ENCODE measurements around the gene PAX3. TPM values are rescaled to one million over a fixed set of nuclear protein-coding genes. Genes with fewer than 3 reads are reported as not detected.

The PAX3 gene
- total RNA-seq, 2 donors from 2014 or later = not detected

DNA sequence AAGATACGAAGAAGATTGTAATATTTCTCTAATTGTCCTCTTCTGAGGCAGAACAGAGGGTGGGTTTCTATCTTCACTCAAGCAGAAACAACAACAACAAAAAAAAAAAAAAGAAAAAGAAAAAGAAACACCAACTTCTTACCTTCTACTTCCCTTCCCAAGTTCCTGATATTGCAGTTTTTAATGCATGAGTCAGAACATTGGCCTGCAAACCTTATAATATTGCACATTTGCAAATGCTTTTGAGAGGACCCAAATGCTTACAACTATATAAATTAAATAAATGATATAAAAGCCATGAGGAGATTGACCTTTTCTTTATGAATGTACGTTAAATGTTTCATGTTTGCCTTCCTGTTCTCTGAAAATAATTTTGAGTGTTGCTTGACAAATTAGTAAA is 37.3 kb downstream of the PAX3 start:
- no peaks in the 10 kb centered on the region for H3K36me3 ChIP-seq (replicated peaks in 1 of 2; ENCODE audit: insufficient read depth in 1 of 2, low read depth in 2 of 2)
- no peak for TF ChIP-seq POLR2A (IDR thresholded peaks at IDR 0.05)
- TF ChIP-seq CTCF (IDR thresholded peaks at IDR 0.05) = no peak
- no peak for DNase-seq
- H3K4me3 ChIP-seq = no peak overlapping the region
- WGBS, 2 donors = 54% methylated on average over 2 of the region's 2 CpGs
- H3K27me3 ChIP-seq = no peaks in the 10 kb centered on the region
- H3K4me1 ChIP-seq = no peaks in the 10 kb centered on the region
- no peaks in the 10 kb centered on the region for H3K9me3 ChIP-seq
- intact Hi-C loops (cut with DNase I) = no loop called here
- H3K27ac ChIP-seq = no peak overlapping the region
- no peak for ATAC-seq

GRCh38 chr2:222257645-222258044 is 41.2 kb downstream of the PAX3 start:
- ATAC-seq (no peak), DNase-seq (no peak)
- intact Hi-C loops (cut with DNase I) = no loop called here
- TF ChIP-seq POLR2A (IDR thresholded peaks at IDR 0.05) (no peak), CTCF (IDR thresholded peaks at IDR 0.05) (no peak)
- Histone ChIP-seq H3K4me1 (no peaks in the 10 kb centered on the region), H3K4me3 (no peak overlapping the region), H3K27me3 (no peaks in the 10 kb centered on the region), H3K36me3 (replicated peaks in 1 of 2; ENCODE audit: insufficient read depth in 1 of 2, low read depth in 2 of 2) (no peaks in the 10 kb centered on the region), H3K9me3 (no peaks in the 10 kb centered on the region), H3K27ac (no peak overlapping the region)
- WGBS, 2 donors = 30 to 32% methylated on average over 6 of the region's 6 CpGs

GRCh38 chr2:222256250-222256649 is 42.5 kb downstream of the PAX3 start:
- H3K27ac ChIP-seq = no peak overlapping the region
- no peaks in the 10 kb centered on the region for H3K36me3 ChIP-seq (replicated peaks in 1 of 2; ENCODE audit: insufficient read depth in 1 of 2, low read depth in 2 of 2)
- no peak for TF ChIP-seq CTCF (IDR thresholded peaks at IDR 0.05)
- 9 to 12% methylated on average over 8 of the region's 8 CpGs for WGBS, 2 donors
- H3K27me3 ChIP-seq = no peaks in the 10 kb centered on the region
- intact Hi-C loops (cut with DNase I) = no loop called here
- DNase-seq (no peak), ATAC-seq (no peak)
- no peaks in the 10 kb centered on the region for H3K9me3 ChIP-seq
- no peaks in the 10 kb centered on the region for H3K4me1 ChIP-seq
- H3K4me3 ChIP-seq = no peak overlapping the region

GRCh38 chr2:222255090-222255489 is 43.7 kb downstream of the PAX3 start:
- no peaks in the 10 kb centered on the region for H3K27me3 ChIP-seq
- H3K36me3 ChIP-seq (replicated peaks in 1 of 2; ENCODE audit: insufficient read depth in 1 of 2, low read depth in 2 of 2) = no peaks in the 10 kb centered on the region
- no peak for TF ChIP-seq POLR2A (IDR thresholded peaks at IDR 0.05)
- no peak for TF ChIP-seq CTCF (IDR thresholded peaks at IDR 0.05)
- DNase-seq = no peak
- no peak overlapping the region for H3K4me3 ChIP-seq
- no peak for ATAC-seq
- H3K4me1 ChIP-seq = no peaks in the 10 kb centered on the region
- intact Hi-C loops (cut with DNase I) = no loop called here
- no peak overlapping the region for H3K27ac ChIP-seq
- no peaks in the 10 kb centered on the region for H3K9me3 ChIP-seq

GRCh38 chr2:222250313-222250712 is 48.5 kb downstream of the PAX3 start:
- H3K27ac ChIP-seq = no peak overlapping the region
- 26 to 63% methylated on average over 1 of the region's 1 CpG for WGBS, 2 donors
- no peak for TF ChIP-seq POLR2A (IDR thresholded peaks at IDR 0.05)
- TF ChIP-seq CTCF (IDR thresholded peaks at IDR 0.05) = no peak
- no peak for ATAC-seq
- DNase-seq = no peak
- no peaks in the 10 kb centered on the region for H3K4me1 ChIP-seq
- no peaks in the 10 kb centered on the region for H3K27me3 ChIP-seq
- H3K4me3 ChIP-seq = no peak overlapping the region
- no peaks in the 10 kb centered on the region for H3K9me3 ChIP-seq
- H3K36me3 ChIP-seq (replicated peaks in 1 of 2; ENCODE audit: insufficient read depth in 1 of 2, low read depth in 2 of 2) = no peaks in the 10 kb centered on the region
- intact Hi-C loops (cut with DNase I) = no loop called here

All from body of pancreas (tissue), 4 donors.